Glomerular visceral epithelial cell (primary cell): Measurements from ENCODE around the gene PMEPA1.

Source experiments
- DNase-seq: peaks from one replicate; pipeline ENCODE4 v3.0.0-alpha.2; 2016; ENCODE audit errors: extremely low spot score

Gene PMEPA1

DNA sequence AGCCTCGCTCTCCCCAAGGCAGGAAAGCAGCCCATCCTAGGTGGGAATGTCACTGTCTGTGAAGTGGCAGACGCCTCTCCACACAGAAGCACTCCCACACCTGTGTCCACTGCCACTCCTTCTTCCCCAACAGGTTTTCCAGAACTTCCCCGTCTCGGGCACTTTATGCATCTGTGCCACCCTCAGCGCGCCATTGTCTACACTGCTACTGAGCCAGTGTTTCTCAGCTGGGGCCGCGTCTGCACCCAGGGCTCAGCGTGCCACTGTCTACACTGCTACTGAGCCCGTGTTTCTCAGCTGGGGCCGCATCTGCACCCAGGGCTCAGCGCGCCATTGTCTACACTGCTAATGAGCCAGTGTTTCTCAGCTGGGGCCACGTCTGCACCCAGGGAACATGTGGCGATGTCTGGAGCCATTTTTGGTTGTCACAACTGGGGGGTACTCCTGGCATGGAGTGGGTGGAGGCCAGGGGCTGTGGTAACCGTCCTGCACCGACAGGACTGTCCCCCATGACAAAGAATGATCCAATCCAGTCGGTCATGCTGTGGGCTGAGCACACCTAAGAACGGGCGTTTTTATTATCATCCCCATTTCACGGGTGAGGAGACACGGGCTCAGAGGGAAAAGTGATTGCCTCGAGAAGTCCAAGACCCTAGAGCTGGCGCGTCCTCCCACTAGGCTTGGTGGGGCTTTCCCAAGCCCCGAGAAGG lies 47.9 kb downstream of the PMEPA1 start:
- no peak for DNase-seq

DNA sequence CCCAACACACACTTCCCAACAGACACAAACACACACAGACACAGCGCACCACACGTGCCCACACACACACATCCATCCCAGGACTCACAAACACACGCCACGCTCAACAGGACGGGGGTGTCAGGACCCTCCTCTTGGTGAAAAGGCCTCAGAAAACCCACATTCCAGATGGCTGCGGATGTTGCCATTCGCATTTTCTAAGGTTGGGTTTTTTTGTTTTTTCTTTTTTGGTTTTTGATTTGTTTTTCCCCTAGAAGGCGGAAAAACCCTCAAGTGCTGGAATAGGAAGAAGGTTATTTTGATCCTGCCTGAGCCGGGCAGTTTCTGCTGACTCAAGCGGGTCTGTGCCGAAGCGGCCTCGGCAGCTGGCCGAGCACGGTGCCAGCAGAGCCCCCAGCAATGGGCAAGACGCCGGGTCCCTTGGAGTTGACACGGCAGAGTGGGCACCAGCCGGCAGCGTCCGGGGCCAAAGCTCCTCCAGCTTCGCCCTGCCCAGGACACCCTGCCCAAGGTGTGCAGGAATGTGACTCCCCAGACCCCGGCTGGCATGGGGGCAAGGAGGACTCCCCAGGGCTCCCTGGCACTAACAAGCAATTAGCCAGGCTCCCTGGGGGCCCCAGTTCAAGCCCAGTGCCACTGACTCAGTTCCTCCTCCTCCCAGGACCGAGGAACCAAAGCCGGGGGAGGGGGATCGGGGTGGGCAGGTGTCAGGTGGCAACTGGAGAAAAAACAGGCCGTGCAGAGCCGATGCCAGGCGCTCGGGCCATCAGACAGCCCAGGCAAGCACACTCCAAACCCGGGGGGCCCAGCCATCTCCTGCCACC lies 48.7 kb downstream of the PMEPA1 start:
- no peak for DNase-seq

DNA sequence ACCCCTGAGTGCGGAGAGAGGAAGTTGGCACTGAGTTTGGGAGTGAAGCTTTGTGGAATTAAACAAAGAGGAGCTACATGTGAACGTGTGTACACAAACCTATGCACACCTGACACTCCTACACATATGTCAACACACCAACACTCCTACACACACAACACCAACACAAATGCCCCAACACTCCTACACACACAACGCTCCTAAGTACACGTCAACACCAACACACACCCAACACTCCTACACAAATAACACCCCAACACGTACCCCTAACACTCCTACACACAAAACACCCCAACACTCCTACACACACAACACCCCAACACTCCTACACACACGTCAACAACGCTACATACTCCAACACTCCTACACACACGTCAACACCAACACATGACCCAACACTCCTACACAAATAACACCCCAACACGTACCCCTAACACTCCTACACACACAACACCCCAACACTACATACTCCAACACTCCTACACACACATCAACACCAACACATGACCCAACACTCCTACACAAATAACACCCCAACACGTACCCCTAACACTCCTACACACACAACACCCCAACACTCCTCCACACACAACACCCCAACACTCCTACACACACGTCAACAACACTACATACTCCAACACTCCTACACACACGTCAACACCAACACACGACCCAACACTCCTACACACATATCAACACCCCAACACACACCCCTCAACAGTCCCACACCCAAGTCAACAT lies 49.5 kb downstream of the PMEPA1 start:
- no peak for DNase-seq

DNA sequence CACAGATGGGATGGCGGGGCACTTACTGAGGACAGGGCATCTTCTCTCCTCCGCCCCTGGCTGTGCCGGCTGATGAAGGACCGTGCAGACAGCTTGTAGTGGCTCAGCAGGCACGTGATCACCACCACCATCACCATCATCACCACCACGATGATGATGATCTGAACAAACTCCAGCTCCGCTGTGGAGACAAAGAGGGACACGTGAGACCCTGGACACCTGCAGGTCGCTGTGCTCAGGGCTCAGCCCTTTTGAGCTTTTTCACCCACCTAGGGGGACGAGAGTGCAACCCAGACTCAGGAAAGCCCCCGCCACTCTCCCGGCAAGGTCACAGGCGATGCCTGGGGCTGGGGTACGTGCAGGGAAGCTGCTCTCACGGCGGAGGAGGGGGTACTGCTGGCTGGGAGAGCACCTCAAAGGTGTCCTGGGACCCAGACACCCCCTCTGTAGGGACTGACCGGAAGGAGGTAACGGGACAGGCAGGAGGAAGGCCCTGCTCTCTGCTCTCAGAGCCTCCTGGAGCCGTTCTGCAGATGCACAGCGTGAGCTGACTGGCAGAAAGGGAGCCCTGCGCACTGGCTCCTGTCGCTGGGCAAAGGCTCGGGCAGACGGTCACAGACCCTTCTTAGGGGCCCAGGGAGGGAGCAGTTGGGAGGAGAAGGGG lies 50.2 kb downstream of the PMEPA1 start:
- DNase-seq, result no peak

DNA sequence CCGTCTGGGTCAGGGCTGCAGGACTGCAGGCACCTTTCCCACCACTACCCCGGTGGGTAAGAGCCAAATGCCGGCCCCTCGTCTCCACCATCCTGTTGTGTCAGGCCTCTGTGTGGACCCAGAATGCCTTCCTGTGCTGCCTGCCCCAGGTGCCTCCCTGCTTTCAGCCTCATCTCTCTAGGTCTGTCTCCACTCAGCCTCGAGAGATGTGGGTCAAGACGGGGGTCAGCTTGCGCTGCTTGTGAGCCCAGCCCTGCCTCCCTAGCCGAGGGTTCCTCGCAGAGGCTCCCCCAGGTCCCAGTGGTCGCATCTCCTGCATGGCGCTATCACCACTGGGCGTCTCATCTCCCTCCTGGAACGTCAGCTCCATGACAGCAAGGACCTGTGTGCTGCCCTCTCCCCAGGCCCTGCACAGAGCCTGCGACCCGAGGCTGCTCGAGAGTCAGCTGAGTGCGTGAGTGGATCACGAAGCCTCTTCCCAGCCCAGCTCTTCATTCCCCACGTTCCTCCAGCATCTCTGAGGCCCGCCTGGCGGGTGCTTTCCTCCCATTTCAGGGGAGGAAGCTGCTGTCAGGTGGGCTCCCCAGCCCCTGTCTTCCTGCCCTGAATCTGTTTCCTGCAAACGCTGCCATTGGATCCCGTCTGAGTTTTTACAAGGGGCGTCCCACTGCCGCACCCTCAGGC lies 50.8 kb downstream of the PMEPA1 start:
- no peak for DNase-seq

DNA sequence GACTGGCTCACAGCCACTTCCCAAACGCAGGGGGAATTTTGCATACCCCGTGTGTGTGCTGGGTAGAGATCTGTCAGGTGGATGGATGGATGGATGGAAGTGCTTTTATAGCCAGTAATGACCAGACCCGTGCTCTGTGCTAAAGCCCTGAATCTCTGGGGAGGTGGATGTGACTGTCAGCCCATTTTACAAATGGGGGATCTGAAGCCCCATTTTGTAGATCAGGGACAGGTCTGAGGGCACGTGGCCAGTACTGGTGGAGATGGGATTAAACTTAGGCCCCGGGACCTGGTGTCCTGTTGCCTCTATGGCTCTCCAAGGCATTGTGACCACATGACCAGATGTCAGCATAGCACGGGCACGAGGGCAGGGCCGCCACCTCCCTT lies 51.4 kb downstream of the PMEPA1 start:
- DNase-seq, result no peak

DNA sequence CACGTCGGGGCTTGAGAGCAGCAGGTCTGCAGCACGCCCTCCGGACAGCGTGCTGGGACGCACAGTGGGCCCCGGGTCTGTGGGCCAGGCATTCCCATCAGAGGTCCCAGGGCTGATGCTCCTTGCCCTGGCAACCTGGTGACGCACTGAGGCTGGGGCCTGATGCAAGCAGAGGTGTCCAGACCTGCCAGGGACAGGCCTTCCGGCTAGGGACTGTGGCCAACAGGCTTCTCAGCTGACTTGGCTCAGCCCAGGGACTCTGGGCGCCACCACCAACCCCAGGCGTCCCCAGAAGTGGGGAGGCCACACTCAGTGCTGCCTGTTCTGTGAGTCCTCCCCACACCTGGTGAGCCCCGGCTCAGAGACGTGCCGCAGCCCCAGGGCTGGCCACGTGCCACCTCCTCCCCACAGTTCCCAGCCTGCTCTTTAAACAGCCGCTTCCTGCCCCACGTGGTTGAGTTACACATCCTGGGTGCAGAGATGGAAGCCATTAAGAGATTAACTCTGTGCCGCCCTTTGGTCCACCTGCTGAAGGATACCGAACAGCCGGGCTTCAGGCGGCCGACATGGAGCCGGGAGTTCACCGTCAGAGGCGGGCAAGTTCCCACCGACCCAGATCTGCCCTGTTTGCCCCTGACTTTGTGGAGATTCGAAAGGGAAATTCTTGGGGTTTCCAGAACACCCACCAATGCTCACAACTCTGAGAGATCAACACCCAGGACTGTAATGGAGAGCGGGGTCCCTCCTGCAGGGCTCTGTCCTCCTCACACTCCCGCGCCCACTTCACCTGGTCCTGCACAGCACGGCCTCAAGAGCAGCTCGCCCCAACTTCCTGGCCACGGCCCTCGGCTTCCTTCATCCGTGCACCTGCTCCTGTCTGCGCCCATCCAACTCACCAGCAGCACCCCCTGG lies 52.0 kb downstream of the PMEPA1 start:
- no peak for DNase-seq

DNA sequence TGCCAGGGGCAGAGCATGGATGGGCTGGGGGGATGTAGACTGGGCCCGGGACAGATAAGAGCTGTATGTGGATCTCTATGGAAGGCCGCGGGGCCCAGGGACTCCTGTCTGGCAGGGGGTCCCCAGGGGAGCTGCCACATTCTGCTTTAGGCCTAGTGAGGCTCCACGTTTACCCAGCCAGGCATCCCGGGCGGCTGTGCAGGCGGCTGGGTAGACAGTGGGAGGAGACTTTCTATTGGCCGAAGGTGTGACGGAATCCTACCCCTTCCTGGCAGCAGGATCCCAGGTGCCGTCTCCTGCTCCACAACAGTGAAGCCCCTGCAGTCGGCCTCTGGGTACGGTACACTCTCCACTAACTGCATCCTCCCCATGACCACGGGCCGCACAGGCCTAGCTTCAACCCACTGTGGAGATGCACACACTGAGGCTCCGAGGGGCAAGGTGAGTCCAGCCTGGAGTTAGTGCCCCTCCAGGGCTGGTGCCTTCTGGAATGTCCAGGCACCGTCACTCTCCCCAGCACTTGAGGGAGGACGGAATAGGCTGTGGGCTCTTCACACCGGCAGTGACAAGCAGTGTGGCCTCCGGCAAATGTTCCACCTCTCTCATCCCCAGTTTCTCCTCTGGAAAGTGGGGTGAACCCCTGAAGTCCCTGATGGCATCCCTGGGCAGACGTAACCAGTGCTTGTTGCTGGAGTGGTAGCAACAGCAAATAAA lies 52.8 kb downstream of the PMEPA1 start:
- no peak for DNase-seq

DNA sequence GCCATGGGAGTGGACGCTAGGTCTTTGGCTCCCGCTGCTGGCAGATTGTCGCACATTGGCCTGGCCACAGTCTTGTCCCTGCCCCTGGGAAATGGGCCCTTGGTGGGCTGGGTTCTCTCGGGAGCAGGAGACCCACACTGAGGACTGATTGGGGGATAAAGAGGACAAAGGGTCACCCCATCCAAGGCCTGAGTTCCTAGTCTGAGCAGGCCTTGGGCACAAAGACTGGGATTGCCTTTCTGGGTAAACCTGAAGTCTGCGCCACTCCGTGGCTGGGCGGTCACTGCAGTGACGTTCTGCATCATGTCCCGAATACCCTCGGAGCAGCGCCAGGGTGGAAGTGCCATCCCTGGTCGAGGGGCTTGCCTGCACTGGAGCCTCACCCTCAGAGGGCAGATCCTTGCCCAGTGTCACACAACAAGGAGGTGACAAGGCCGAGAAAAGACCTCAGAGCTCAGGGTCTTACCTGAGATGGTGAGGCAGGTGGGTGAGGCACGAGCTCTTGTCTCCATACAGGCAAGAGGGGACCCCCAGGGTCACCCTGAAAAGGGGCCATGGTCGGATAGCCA lies 53.5 kb downstream of the PMEPA1 start:
- no peak for DNase-seq

DNA sequence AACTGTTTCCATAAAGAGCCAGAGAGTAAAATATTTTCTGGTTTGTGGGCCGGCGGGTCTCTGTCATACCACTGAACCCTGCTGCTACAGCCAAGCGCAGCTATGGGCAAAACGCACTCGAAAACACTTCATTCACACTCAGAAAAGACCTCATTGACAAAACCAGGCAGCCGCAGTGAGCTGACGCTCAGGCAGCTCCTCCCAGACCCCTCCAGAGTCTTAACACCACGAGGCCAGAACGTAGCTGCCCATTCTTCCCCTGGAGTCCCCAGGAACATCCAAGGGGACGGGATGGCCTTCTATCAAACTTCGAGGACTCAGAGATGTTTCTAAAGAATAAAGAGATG lies 54.0 kb downstream of the PMEPA1 start:
- no peak for DNase-seq

DNA sequence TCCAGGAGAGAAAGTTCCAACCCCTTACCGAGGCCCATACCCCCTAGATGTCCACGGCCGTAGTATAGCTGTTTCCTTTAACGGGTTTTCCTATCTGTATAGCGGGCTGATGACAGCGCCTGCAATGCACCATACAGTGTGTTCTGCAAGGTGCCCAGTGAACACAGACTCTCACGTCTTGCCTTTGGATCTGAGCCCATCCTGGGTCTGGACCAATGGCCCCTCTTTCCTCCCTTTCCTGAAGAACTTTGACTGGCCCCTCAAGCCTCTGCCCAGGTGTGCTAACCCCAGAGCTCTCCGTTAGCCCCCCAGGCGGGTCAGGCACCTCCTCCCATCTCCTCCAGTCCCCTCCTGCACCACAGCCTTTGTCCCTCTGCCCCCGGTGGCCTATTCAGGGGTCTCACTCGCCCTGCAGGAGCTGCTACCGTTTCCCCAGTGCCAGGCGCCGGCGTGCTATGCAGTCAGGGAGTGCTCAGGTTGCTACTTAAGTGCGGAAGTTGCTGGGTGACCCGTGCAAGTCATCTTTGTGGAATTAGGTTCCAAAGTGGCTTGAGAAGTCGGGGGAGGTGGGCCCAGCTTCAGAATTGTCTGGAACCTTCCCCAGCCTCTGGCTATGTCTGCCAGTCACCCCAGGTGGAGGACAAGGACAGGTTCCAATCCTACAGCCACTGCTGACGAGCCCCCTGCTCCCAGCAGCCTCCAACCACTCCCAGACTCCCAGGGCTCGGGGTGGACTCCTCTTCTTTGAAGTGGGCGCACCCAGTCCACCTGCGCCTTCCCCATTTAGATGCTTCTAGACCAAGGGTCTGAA lies 54.6 kb downstream of the PMEPA1 start:
- no peak for DNase-seq

DNA sequence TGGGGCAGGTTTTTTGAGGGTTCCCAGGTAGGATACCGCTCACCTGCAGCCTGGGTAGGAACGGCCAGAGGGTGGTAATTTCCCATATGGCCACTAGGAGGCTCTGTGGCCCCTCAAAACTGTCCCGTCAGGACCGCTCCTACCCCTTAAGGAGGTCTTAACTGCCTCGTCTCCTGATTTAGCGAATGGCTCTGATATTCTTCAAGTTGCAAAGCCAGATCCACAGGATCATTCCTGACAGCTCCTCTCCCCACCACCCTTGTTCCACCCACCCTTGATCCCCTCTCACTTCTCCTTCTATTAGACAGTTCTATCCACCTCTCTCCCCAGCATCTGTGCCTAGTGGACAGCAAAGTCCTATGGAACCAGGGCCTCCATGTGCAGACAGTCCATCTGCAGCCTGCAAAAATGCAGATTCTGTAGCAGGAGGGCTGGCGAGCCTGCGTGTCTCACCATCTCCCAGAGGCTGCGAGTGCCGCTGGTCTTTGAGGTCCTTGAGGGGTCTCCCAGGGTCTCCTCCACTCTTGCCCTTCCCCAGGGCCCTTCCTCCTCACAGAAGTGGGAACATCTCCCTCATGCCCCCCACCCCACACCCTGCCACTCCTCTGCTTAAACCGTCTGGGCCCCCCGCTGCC lies 55.3 kb downstream of the PMEPA1 start:
- DNase-seq, result peak; percentile 60

DNA sequence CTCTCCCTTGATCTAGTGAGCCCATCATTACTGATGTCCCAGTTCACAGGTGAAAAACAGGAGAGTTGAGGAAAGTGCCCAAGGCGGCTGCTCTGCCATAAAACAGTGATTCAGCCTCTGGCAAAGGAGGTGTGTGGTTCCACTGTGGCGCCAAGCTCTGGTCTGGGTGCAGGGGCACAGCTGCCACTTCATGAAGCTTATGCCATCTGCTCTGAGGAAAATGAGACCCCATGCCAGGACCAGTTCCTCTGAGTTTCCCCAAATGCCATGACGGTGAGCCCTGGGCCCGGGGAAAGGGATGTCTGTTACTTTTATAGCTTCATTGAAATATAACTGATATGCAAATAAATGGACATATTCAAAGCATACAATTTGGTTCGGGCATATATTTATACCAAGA lies 55.9 kb downstream of the PMEPA1 start:
- DNase-seq, result no peak

DNA sequence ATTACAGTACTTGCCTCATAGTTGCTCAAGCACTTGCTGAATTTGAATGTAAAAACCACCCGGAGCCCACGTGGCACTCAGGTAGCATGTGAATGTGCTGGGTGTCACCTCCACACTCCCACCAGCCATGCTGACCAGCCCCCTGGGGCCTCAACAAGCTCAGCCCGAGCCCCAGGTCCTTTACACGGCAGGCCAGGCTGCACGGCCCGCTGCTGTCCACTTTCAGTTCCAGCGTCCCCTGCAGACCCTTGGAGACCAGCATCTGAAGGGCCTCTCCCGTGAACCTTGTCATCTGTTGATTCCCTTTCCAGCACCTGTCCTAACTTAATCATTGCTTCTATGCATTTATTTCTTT lies 56.3 kb downstream of the PMEPA1 start:
- no peak for DNase-seq

DNA sequence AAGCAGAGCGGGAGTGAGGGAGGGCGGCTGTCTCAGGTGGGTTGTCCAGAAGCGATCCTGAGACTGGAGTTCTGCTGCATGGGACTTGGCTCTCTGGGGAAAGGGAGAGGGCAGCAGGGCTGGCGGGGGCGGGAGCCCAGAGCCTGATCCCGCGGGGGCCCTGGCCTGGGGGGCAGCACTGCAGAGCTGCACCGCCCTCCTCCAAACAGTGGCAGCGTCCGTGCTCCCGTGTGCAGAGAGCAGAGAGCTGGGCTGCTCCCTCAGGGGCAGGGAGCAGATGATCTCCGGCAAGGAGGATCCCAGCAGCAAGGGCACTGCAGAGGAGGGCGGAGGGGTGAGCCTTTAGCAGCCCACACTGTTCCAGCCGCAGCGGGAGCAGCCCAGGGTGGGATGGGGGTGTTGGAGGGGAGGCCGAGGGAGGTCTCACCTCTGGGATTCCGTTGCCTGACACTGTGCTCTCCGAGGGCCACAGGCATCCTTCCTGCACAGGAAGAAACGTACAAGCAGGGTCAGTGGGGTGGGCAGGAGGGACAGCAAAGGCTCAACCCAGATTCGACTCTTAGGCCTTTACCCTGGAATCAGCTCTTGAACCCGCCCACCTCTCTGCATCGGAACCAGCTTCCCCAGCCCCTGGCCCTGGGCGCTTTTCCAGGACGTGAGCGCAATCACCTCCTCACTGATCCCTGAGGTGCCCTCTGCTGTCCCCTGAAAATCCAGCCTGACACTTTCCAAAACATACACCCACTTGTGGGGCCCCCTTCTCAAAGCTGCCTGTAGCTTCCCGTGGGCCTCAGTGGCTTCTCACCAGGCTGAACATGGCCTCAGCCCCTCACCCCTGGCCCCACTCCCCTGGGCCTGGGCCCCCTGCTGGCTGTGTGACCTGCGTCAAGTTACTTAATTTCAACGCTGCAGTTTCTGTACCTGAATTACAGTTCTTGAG lies 56.9 kb downstream of the PMEPA1 start:
- no peak for DNase-seq

DNA sequence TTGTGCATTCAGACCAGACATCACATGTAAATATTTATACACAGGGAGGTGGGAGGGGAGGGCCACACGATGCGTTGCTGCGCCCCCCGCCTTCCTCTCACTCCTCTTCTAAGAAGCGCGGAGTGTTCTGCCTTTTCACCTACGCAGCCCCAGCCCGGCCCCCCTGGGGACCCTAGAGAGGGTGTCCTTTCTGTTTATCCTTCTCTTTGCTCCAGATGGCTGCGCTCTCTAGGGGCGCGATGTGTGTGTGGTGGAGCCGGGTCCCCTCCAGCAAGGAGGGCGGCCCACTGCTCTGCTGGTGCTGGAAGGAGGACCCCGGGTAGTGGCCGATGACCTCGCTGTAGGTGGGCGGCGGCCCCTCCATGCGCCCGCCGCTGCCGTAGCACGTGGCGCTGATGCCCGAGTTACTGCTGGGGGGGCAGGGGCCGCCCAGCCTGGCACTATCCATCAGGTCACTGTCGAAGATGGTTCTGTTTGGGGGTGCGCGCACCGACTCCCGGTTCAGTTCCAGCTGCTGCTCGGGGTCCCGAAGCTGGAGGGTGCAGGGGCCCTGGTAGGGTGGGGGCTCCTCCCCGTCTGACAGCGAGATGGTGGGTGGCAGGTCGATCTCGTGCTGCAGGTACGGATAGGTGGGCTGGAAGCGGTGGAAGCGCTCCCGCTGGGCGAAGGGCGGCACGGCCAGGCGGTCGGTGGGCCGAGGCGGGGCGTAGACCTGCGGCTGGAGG lies 57.8 kb downstream of the PMEPA1 start:
- DNase-seq, result no peak
